ENCODE measurements around the gene PER1. TPM values are rescaled to one million over a fixed set of nuclear protein-coding genes. Genes with fewer than 3 reads are reported as not detected.

Gene PER1
- total RNA-seq, 2 donors from 2014 or later, result 27.5 to 78.8 TPM

- no peaks in the 10 kb centered on the region for H3K27me3 ChIP-seq
- no peaks in the 10 kb centered on the region for H3K36me3 ChIP-seq (replicated peaks in 1 of 2; ENCODE audit: insufficient read depth in 1 of 2, low read depth in 2 of 2)
- peaks cover 19% of the 10 kb centered on the region for H3K4me1 ChIP-seq
- no peak overlapping the region for H3K27ac ChIP-seq
- H3K4me3 ChIP-seq, result no peak overlapping the region
- no peak for ATAC-seq
- 65 to 72% methylated on average over 3 of the region's 3 CpGs for WGBS, 2 donors
- H3K9me3 ChIP-seq, result no peaks in the 10 kb centered on the region
- no peak for DNase-seq
- TF ChIP-seq POLR2A (IDR thresholded peaks at IDR 0.05) (no peak), CTCF (IDR thresholded peaks at IDR 0.05) (no peak)
- intact Hi-C loops (cut with DNase I), result no loop called here
These were observed 15.3 kb upstream of the PER1 start for GRCh38 chr17:8167526-8167925.

GRCh38 chr17:8166731-8167130, 14.5 kb upstream of the PER1 start:
- Histone ChIP-seq H3K27me3 (no peaks in the 10 kb centered on the region), H3K36me3 (replicated peaks in 1 of 2; ENCODE audit: insufficient read depth in 1 of 2, low read depth in 2 of 2) (no peaks in the 10 kb centered on the region), H3K4me3 (no peak overlapping the region), H3K27ac (no peak overlapping the region), H3K4me1 (peaks cover 20% of the 10 kb centered on the region), H3K9me3 (no peaks in the 10 kb centered on the region)
- WGBS, 2 donors, result 89 to 93% methylated on average over 6 of the region's 6 CpGs
- intact Hi-C loops (cut with DNase I), result no loop called here
- TF ChIP-seq CTCF (IDR thresholded peaks at IDR 0.05), result no peak
- TF ChIP-seq POLR2A (IDR thresholded peaks at IDR 0.05), result no peak
- DNase-seq, result no peak
- no peak for ATAC-seq

- H3K36me3 ChIP-seq (replicated peaks in 1 of 2; ENCODE audit: insufficient read depth in 1 of 2, low read depth in 2 of 2), result no peaks in the 10 kb centered on the region
- H3K27ac ChIP-seq, result peak overlapping the region; percentile 41 to 99 (median 99)
- TF ChIP-seq CTCF (IDR thresholded peaks at IDR 0.05), result no peak
- no peak for TF ChIP-seq POLR2A (IDR thresholded peaks at IDR 0.05)
- no peak overlapping the region for H3K4me3 ChIP-seq
- peaks cover 32% of the 10 kb centered on the region for H3K4me1 ChIP-seq
- DNase-seq (peak in 1 of 4 donors; percentile 12), ATAC-seq (no peak)
- intact Hi-C loops (cut with DNase I), result no loop called here
- WGBS, 2 donors, result 59 to 64% methylated on average over 5 to 6 of the region's 6 CpGs
- no peaks in the 10 kb centered on the region for H3K9me3 ChIP-seq
- no peaks in the 10 kb centered on the region for H3K27me3 ChIP-seq
These were observed 12.6 kb upstream of the PER1 start for GRCh38 chr17:8164815-8165131.

- intact Hi-C loops (cut with DNase I), result no loop called here
- Histone ChIP-seq H3K4me3 (no peak overlapping the region), H3K27ac (peak overlapping the region; percentile 41 to 99 (median 99)), H3K27me3 (no peaks in the 10 kb centered on the region), H3K9me3 (no peaks in the 10 kb centered on the region), H3K36me3 (replicated peaks in 1 of 2; ENCODE audit: insufficient read depth in 1 of 2, low read depth in 2 of 2) (no peaks in the 10 kb centered on the region), H3K4me1 (peaks cover 38% of the 10 kb centered on the region)
- WGBS, 2 donors, result 17 to 27% methylated on average over 7 to 13 of the region's 13 CpGs
- peak in 3 of 4 donors; percentile 70 to 81 (median 73) for DNase-seq
- no peak for ATAC-seq
- TF ChIP-seq CTCF (IDR thresholded peaks at IDR 0.05), result no peak
- TF ChIP-seq POLR2A (IDR thresholded peaks at IDR 0.05), result peak in 1 of 3 donors; percentile 25
These were observed 12.0 kb upstream of the PER1 start for GRCh38 chr17:8163978-8164814.

Measured in body of pancreas (tissue), 4 donors.